Mammary epithelial cell (primary cell): ENCODE measurements around the gene AKR1C1.
"Not testable (repeated sequence)": the region's sequence is repeated elsewhere in the genome, so short reads cannot be mapped to it uniquely, and the experiment has no call there.

Experiments
- CTCF ChIP-seq, 2 donors: IDR thresholded peaks in 1 of 2; conservative IDR thresholded peaks in 1 of 2; 2 replicates each; pipeline ENCODE4 v1.5.1; 2011 to 2012; ENCODE audit warnings: inconsistent platforms in 2 of 2, low read length in 2 of 2, mild to moderate bottlenecking in 2 of 2, control low read depth in 1 of 2, low read depth in 1 of 2; ENCODE audit not compliant: insufficient read depth in 1 of 2; ENCODE audit errors: extremely low read depth in 1 of 2
- EZH2 ChIP-seq: IDR thresholded peaks from 2 replicates; pipeline ENCODE4 v1.6.1; 2012; ENCODE audit warnings: low read length, inconsistent platforms, borderline replicate concordance

GRCh38 chr10:4956955-4957645 is 6.1 kb upstream of the AKR1C1 start:
- not testable (repeated sequence) for TF ChIP-seq CTCF (conservative IDR thresholded peaks at IDR 0.05 in 1 of 2, IDR thresholded peaks at IDR 0.05 in 1 of 2; ENCODE audit: extremely low read depth in 1 of 2, insufficient read depth in 1 of 2, low read depth in 1 of 2, low read length in 2 of 2); EZH2
